Urinary bladder (tissue), 4 donors: ENCODE data around the gene MGAT4B. TPM values are rescaled to one million over a fixed set of nuclear protein-coding genes. Genes with fewer than 3 reads are reported as not detected.

Experiments
- DNase-seq: peaks from one replicate; pipeline ENCODE4 v3.0.0-alpha.2; 2015; ENCODE audit errors: extremely low spot score
- H3K27ac ChIP-seq: one replicate; pipeline ENCODE4 v1.5.1; 2013; ENCODE audit warnings: low read depth, mild to moderate bottlenecking, moderate library complexity
- H3K36me3 ChIP-seq: one replicate; pipeline ENCODE4 v1.6.1; 2013; ENCODE audit warnings: mild to moderate bottlenecking, moderate library complexity; ENCODE audit not compliant: insufficient read depth
- H3K4me1 ChIP-seq: one replicate; pipeline ENCODE4 v1.6.1; 2013; ENCODE audit warnings: mild to moderate bottlenecking, moderate library complexity; ENCODE audit not compliant: insufficient read depth
- H3K4me3 ChIP-seq: one replicate; pipeline ENCODE4 v1.5.1; 2013; ENCODE audit warnings: low read depth, low read length
- WGBS: extraction: QIAGEN DNeasy Blood & Tissue Kit; methylation state at CpG from one replicate; pipeline ENCODE4 v1.1.7; 2013; 5-methylcytosine and 5-hydroxymethylcytosine counted together
- polyA plus RNA-seq: library from polyadenylated mRNA; stranded (reverse); fragments of 200-250 nt; gene quantifications from one replicate; pipeline ENCODE4 v1.2.3, GENCODE V29; 2013
- total RNA-seq: library from RNA; depleted of rRNA; stranded (reverse); fragments of >200 nt; gene quantifications from one replicate; pipeline ENCODE4 v1.2.3, GENCODE V29; 2014
- donor health status: healthy with polysubstance abuse.
- donor health status: healthy.

The MGAT4B gene
- total and polyA plus RNA-seq, 2 donors = 38.9 to 64.6 TPM

GRCh38 chr5:179820483-179821297 is 14.0 kb upstream of the MGAT4B start, which contains the start of gene SQSTM1:
Gene SQSTM1, plus strand, starts transcription at chr5:179820905. Its CDS starts 32 bp downstream, at chr5:179820937.
- H3K27ac ChIP-seq = peak within 1 kb of the TSS; percentile 99
- peak within 1 kb of the TSS; percentile 87 for H3K4me3 ChIP-seq
- H3K36me3 ChIP-seq = no peaks in the 10 kb centered on the region
- no peaks in the 10 kb centered on the region for H3K4me1 ChIP-seq
- under 1% methylated on average over 80 of the region's 81 CpGs for WGBS
- no peak for DNase-seq

- Histone ChIP-seq H3K36me3 (no peaks in the 10 kb centered on the region), H3K27ac (peak overlapping the region; percentile 99), H3K4me1 (no peaks in the 10 kb centered on the region), H3K4me3 (peak overlapping the region; percentile 87)
- no peak for DNase-seq
- WGBS = 45% methylated on average over 12 of the region's 12 CpGs
These were observed 13.4 kb upstream of the MGAT4B start for GRCh38 chr5:179820127-179820482.

GRCh38 chr5:179819296-179820126 is 12.8 kb upstream of the MGAT4B start:
- Histone ChIP-seq H3K4me1 (no peaks in the 10 kb centered on the region), H3K4me3 (peak overlapping the region; percentile 87), H3K27ac (peak overlapping the region; percentile 99), H3K36me3 (no peaks in the 10 kb centered on the region)
- WGBS = 21% methylated on average over 26 of the region's 26 CpGs
- no peak for DNase-seq

- Histone ChIP-seq H3K27ac (peak overlapping the region; percentile 99), H3K36me3 (no peaks in the 10 kb centered on the region), H3K4me3 (peak overlapping the region; percentile 21), H3K4me1 (no peaks in the 10 kb centered on the region)
- peak; percentile 82 for DNase-seq
- 1% methylated on average over 35 of the region's 35 CpGs for WGBS
These were observed 12.2 kb upstream of the MGAT4B start for GRCh38 chr5:179818746-179819295.

GRCh38 chr5:179817890-179818745 is 11.5 kb upstream of the MGAT4B start:
- no peaks in the 10 kb centered on the region for H3K4me1 ChIP-seq
- peak overlapping the region; percentile 93 for H3K27ac ChIP-seq
- peak overlapping the region; percentile 21 for H3K4me3 ChIP-seq
- H3K36me3 ChIP-seq = no peaks in the 10 kb centered on the region
- DNase-seq = no peak
- WGBS = 57% methylated on average over 14 of the region's 14 CpGs

- H3K27ac ChIP-seq = no peak overlapping the region
- WGBS = 84% methylated on average over 8 of the region's 8 CpGs
- H3K4me3 ChIP-seq = peak overlapping the region; percentile 44
- no peak for DNase-seq
- H3K4me1 ChIP-seq = no peaks in the 10 kb centered on the region
- H3K36me3 ChIP-seq = no peaks in the 10 kb centered on the region
These were observed 10.8 kb upstream of the MGAT4B start for GRCh38 chr5:179817470-179817840.

GRCh38 chr5:179816796-179817469 is 10.3 kb upstream of the MGAT4B start:
- no peak for DNase-seq
- peak overlapping the region; percentile 11 for H3K27ac ChIP-seq
- WGBS = under 1% methylated on average over 72 of the region's 72 CpGs
- H3K36me3 ChIP-seq = no peaks in the 10 kb centered on the region
- peak overlapping the region; percentile 44 for H3K4me3 ChIP-seq
- H3K4me1 ChIP-seq = no peaks in the 10 kb centered on the region

GRCh38 chr5:179816401-179816795 is 9.7 kb upstream of the MGAT4B start:
- H3K4me1 ChIP-seq = no peaks in the 10 kb centered on the region
- H3K4me3 ChIP-seq = peak overlapping the region; percentile 44
- no peak overlapping the region for H3K27ac ChIP-seq
- DNase-seq = no peak
- WGBS = 43% methylated on average over 23 of the region's 23 CpGs
- H3K36me3 ChIP-seq = no peaks in the 10 kb centered on the region

GRCh38 chr5:179815491-179816249 is 9.0 kb upstream of the MGAT4B start:
- Histone ChIP-seq H3K27ac (no peak overlapping the region), H3K4me3 (no peak overlapping the region)
- 92% methylated on average over 21 of the region's 21 CpGs for WGBS

GRCh38 chr5:179814090-179814489 is 7.4 kb upstream of the MGAT4B start:
- Histone ChIP-seq H3K36me3 (no peaks in the 10 kb centered on the region), H3K4me3 (no peak overlapping the region), H3K27ac (no peak overlapping the region), H3K4me1 (no peaks in the 10 kb centered on the region)
- WGBS = 76% methylated on average over 3 of the region's 3 CpGs
- no peak for DNase-seq

More at GRCh38 chr5:179815491-179816249, 9.0 kb upstream of the MGAT4B start:
- Histone ChIP-seq H3K4me1 (no peaks in the 10 kb centered on the region), H3K36me3 (no peaks in the 10 kb centered on the region)
- no peak for DNase-seq

- DNase-seq = no peak
- Histone ChIP-seq H3K27ac (no peak overlapping the region), H3K36me3 (no peaks in the 10 kb centered on the region), H3K4me1 (no peaks in the 10 kb centered on the region), H3K4me3 (no peak overlapping the region)
- 94% methylated on average over 5 of the region's 5 CpGs for WGBS
These were observed 6.4 kb upstream of the MGAT4B start for GRCh38 chr5:179812997-179813607.
